IMR-90 (cell line): ENCODE results near the gene STPG1. TPM values are rescaled to one million over a fixed set of nuclear protein-coding genes. Genes with fewer than 3 reads are reported as not detected.

Experiments
- ATAC-seq: fragments of 200-7000 bp; cut with Tn5 transposase; 2 replicates; pipeline ENCODE4 v1.9.1; 2020; ENCODE audit warnings: low read depth, mild to moderate bottlenecking, moderate library complexity
- BruUV-seq: library from RNA; stranded (reverse); fragments of 400-500 nt; replicated peaks from 2 replicates; lab custom pipeline; 2021; lab: Mats Ljungman, UMichigan
- CTCF ChIA-PET: fragments of 300-600 bp; formaldehyde crosslinking; extraction: SDS; loops from one replicate; lab custom pipeline; 2021; ENCODE audit warnings: antibody characterized with exemption; lab: Yijun Ruan, JAX
- POLR2A ChIA-PET: fragments of 300-600 bp; sonication (Branson Sonifier 250); formaldehyde crosslinking; loops from one replicate; lab custom pipeline; 2022; ENCODE audit warnings: antibody characterized with exemption; ENCODE audit not compliant: unreplicated experiment; lab: Charles Lee
- DNase-seq: peaks from one replicate; pipeline ENCODE4 v3.0.0; 2013
- H2AFZ ChIP-seq: replicated peaks from 2 replicates; pipeline ENCODE3; 2013; ENCODE audit warnings: low read length, mild to moderate bottlenecking; ENCODE audit not compliant: poor library complexity
- H2AK5ac ChIP-seq: 2 replicates; pipeline ENCODE4 v1.6.1; 2013; ENCODE audit warnings: low read depth, low read length, inconsistent platforms
- H2AK9ac ChIP-seq: replicated peaks from 2 replicates; pipeline ENCODE3; 2013; ENCODE audit warnings: mild to moderate bottlenecking, low read depth, low read length, moderate library complexity; ENCODE audit not compliant: poor library complexity
- H2BK120ac ChIP-seq: 2 replicates; pipeline ENCODE4 v1.6.1; 2013; ENCODE audit warnings: low read depth, low read length, inconsistent platforms
- H2BK15ac ChIP-seq: 3 replicates; pipeline ENCODE4 v1.6.1; 2013; ENCODE audit warnings: low read depth, low read length, inconsistent platforms
- H2BK20ac ChIP-seq: 2 replicates; pipeline ENCODE4 v1.6.1; 2013; ENCODE audit warnings: low read depth, mild to moderate bottlenecking, inconsistent platforms, low read length, moderate library complexity
- H2BK5ac ChIP-seq: 2 replicates; pipeline ENCODE4 v1.6.1; 2013; ENCODE audit warnings: mild to moderate bottlenecking, low read depth, low read length, inconsistent platforms; ENCODE audit not compliant: poor library complexity, severe bottlenecking
- H3K14ac ChIP-seq: replicated peaks from 2 replicates; pipeline ENCODE4 v1.6.1; 2013; ENCODE audit warnings: low read depth, low read length, inconsistent platforms
- H3K18ac ChIP-seq: 2 replicates; pipeline ENCODE4 v1.6.1; 2013; ENCODE audit warnings: low read depth, low read length, control low read depth
- H3K23ac ChIP-seq: 2 replicates; pipeline ENCODE4 v1.6.1; 2013; ENCODE audit warnings: low read depth, low read length, inconsistent platforms
- H3K27ac ChIP-seq: 2 replicates; pipeline ENCODE4 v1.5.1; 2013; ENCODE audit warnings: mild to moderate bottlenecking, control low read depth, low read length; ENCODE audit not compliant: insufficient read depth
- H3K27me3 ChIP-seq: 2 replicates; pipeline ENCODE4 v1.6.1; 2013; ENCODE audit warnings: low read length; ENCODE audit not compliant: control insufficient read depth, insufficient read depth
- H3K36me3 ChIP-seq: 2 replicates; pipeline ENCODE4 v1.6.1; 2013; ENCODE audit warnings: low read length, mixed read lengths; ENCODE audit not compliant: control insufficient read depth, insufficient read depth
- H3K4ac ChIP-seq: 2 replicates; pipeline ENCODE4 v1.6.1; 2013; ENCODE audit warnings: low read depth, low read length, inconsistent platforms
- H3K4me1 ChIP-seq: 2 replicates; pipeline ENCODE4 v1.6.1; 2013; ENCODE audit warnings: low read length, mixed read lengths; ENCODE audit not compliant: control insufficient read depth, insufficient read depth
- H3K4me2 ChIP-seq: 2 replicates; pipeline ENCODE4 v1.6.1; 2013; ENCODE audit warnings: low read depth, mild to moderate bottlenecking, control low read depth, low read length, moderate library complexity
- H3K4me3 ChIP-seq: 2 replicates; pipeline ENCODE4 v1.5.1; 2013; ENCODE audit warnings: low read depth, mild to moderate bottlenecking, control low read depth, low read length, moderate library complexity; ENCODE audit not compliant: insufficient read depth
- H3K56ac ChIP-seq: 2 replicates; pipeline ENCODE4 v1.6.1; 2013; ENCODE audit warnings: low read length, inconsistent platforms; ENCODE audit not compliant: insufficient read depth; ENCODE audit errors: extremely low read depth
- H3K79me1 ChIP-seq, 2 experiments: 2 replicates each; pipeline ENCODE4 v1.6.1; 2013; ENCODE audit warnings: low read length in 2 of 2, inconsistent platforms in 1 of 2, low read depth in 1 of 2
- H3K9ac ChIP-seq: 2 replicates; pipeline ENCODE4 v1.6.1; 2013; ENCODE audit warnings: low read depth, low read length, control low read depth
- H3K9me1 ChIP-seq: 2 replicates; pipeline ENCODE4 v1.6.1; 2013; ENCODE audit warnings: low read length, inconsistent platforms; ENCODE audit not compliant: insufficient read depth
- H3K9me3 ChIP-seq: 2 replicates; pipeline ENCODE4 v1.6.1; 2013; ENCODE audit warnings: low read length; ENCODE audit not compliant: control insufficient read depth, insufficient read depth
- H4K20me1 ChIP-seq: 2 replicates; pipeline ENCODE4 v1.6.1; 2013; ENCODE audit warnings: low read length, inconsistent platforms; ENCODE audit not compliant: insufficient read depth
- H4K5ac ChIP-seq: 2 replicates; pipeline ENCODE4 v1.6.1; 2013; ENCODE audit warnings: mild to moderate bottlenecking, low read depth, low read length, control low read depth
- H4K8ac ChIP-seq, 2 experiments: 2 replicates each; pipeline ENCODE4 v1.6.1; 2013; ENCODE audit warnings: low read depth in 2 of 2, low read length in 2 of 2, control low read depth in 1 of 2, inconsistent platforms in 1 of 2
- H4K91ac ChIP-seq: 2 replicates; pipeline ENCODE4 v1.6.1; 2013; ENCODE audit warnings: low read depth, low read length, inconsistent platforms; ENCODE audit not compliant: insufficient read depth
- BHLHE40 ChIP-seq: fragments of 150-350 bp; IDR thresholded peaks from 2 replicates; pipeline ENCODE4 v1.6.1; 2016; ENCODE audit warnings: mild to moderate bottlenecking, low read depth, low read length
- CHD1 ChIP-seq: IDR thresholded peaks from 2 replicates; pipeline ENCODE4 v1.6.1; 2012; ENCODE audit warnings: low read depth, low read length, improper control_type of control experiment
- CTCF ChIP-seq: conservative IDR thresholded peaks from 2 replicates; pipeline ENCODE4 v1.5.1; 2012; ENCODE audit warnings: mild to moderate bottlenecking, low read depth, low read length, improper control_type of control experiment
- ELK1 ChIP-seq: fragments of 150-350 bp; IDR thresholded peaks from 2 replicates; pipeline ENCODE4 v1.6.1; 2016; ENCODE audit warnings: low read depth, mild to moderate bottlenecking, low read length, moderate library complexity, borderline replicate concordance
- FOS ChIP-seq: fragments of 150-350 bp; IDR thresholded peaks from 2 replicates; pipeline ENCODE4 v1.6.1; 2016; ENCODE audit warnings: low read depth, low read length
- MAFK ChIP-seq: IDR thresholded peaks from 2 replicates; pipeline ENCODE4 v1.6.1; 2012; ENCODE audit warnings: low read depth, low read length, improper control_type of control experiment
- MAZ ChIP-seq: IDR thresholded peaks from 2 replicates; pipeline ENCODE4 v1.6.1; 2012; ENCODE audit warnings: low read depth, mild to moderate bottlenecking, low read length, improper control_type of control experiment, moderate library complexity, borderline replicate concordance
- MXI1 ChIP-seq: IDR thresholded peaks from 2 replicates; pipeline ENCODE4 v1.6.1; 2012; ENCODE audit warnings: low read depth, mild to moderate bottlenecking, low read length, moderate library complexity, borderline replicate concordance
- NFE2L2 ChIP-seq: fragments of 150-350 bp; IDR thresholded peaks from 2 replicates; pipeline ENCODE4 v1.6.1; 2016; ENCODE audit warnings: low read depth, mild to moderate bottlenecking, low read length
- POLR2A ChIP-seq: IDR thresholded peaks from 2 replicates; pipeline ENCODE4 v1.6.1; 2012; ENCODE audit warnings: mild to moderate bottlenecking, low read depth, low read length
- RAD21 ChIP-seq: IDR thresholded peaks from 2 replicates; pipeline ENCODE4 v1.6.1; 2012; ENCODE audit warnings: low read length, improper control_type of control experiment
- RCOR1 ChIP-seq: IDR thresholded peaks from 2 replicates; pipeline ENCODE4 v1.6.1; 2012; ENCODE audit warnings: mild to moderate bottlenecking, low read length, improper control_type of control experiment; ENCODE audit not compliant: insufficient replicate concordance
- RFX5 ChIP-seq: IDR thresholded peaks from 2 replicates; pipeline ENCODE4 v1.8.0; 2012; ENCODE audit warnings: low read depth, mild to moderate bottlenecking, low read length, moderate library complexity
- SMC3 ChIP-seq: fragments of 150-350 bp; IDR thresholded peaks from 2 replicates; pipeline ENCODE4 v1.6.1; 2016; ENCODE audit warnings: low read depth, mild to moderate bottlenecking, antibody characterized with exemption, low read length, moderate library complexity
- USF2 ChIP-seq: fragments of 150-350 bp; IDR thresholded peaks from 2 replicates; pipeline ENCODE4 v1.6.1; 2017; ENCODE audit warnings: mild to moderate bottlenecking, antibody characterized with exemption, low read length, low read depth
- WGBS, 2 experiments: methylation state at CpG; one replicate each; pipeline versions ENCODE4 v1.1.5 to v1.1.7; 2013; ENCODE audit warnings: missing lambda C conversion rate in 2 of 2; ENCODE audit not compliant: insufficient read length in 1 of 2; ENCODE audit errors: extremely low coverage in 2 of 2; 5-methylcytosine and 5-hydroxymethylcytosine counted together
- dilution Hi-C: fragments of 300-500 bp; cut with HindIII; formaldehyde crosslinking; loops from one replicate; pipeline ENCODE4 v1.14.3; 2018; ENCODE audit warnings: low sequenced_read_pairs; ENCODE audit not compliant: unreplicated experiment
- in situ Hi-C: fragments of 300-500 bp; cut with MboI; formaldehyde crosslinking; loops from 3 replicates; pipeline ENCODE4 v1.14.3; 2019; ENCODE audit warnings: low sequenced_read_pairs, inconsistent platforms, mixed read lengths
- intact Hi-C: fragments of 100-400 bp; cut with micrococcal nuclease; formaldehyde crosslinking; loops from 2 replicates; pipeline ENCODE4 v1.10.0; 2022
- polyA plus RNA-seq, 3 experiments: library from polyadenylated mRNA; depleted of rRNA; stranded (reverse); fragments of >200 nt; gene quantifications; 2 replicates each; pipeline ENCODE4 v1.2.3, GENCODE V29; 2012; ENCODE audit warnings: low replicate concordance in 1 of 3
- total RNA-seq: library from RNA; depleted of rRNA; stranded (reverse); fragments of >200 nt; gene quantifications from 2 replicates; pipeline ENCODE4 v1.2.3, GENCODE V29; 2012

STPG1 gene
- total and polyA plus RNA-seq, 2 of the 4 experiments (the other 2 are of a cell fraction), result 3.0 to 6.5 TPM

- no peak for ATAC-seq
- Histone ChIP-seq H2BK20ac (no peak overlapping the region), H3K23ac (no peak overlapping the region), H3K9me3 (no peaks in the 10 kb centered on the region), H4K91ac (no peak overlapping the region), H3K18ac (no peak overlapping the region), H3K4me2 (no peak overlapping the region), H3K14ac (no peak overlapping the region), H2AFZ (no peak overlapping the region), H3K4me1 (peaks cover 16% of the 10 kb centered on the region), H3K36me3 (no peaks in the 10 kb centered on the region), H3K27me3 (no peaks in the 10 kb centered on the region), H3K56ac (no peak overlapping the region), H4K8ac (no peak overlapping the region), H2BK5ac (no peak overlapping the region), H3K4me3 (no peak overlapping the region), H3K9me1 (peaks cover 20% of the 10 kb centered on the region), H2BK15ac (no peak overlapping the region), H3K27ac (no peak overlapping the region), H4K20me1 (peaks cover 4% of the 10 kb centered on the region; the same call in 1 of the 2 replicates), H2BK120ac (no peak overlapping the region), H3K79me1 (0 out of 4 replicates have a peak, but pooled peaks cover 0 to 9% of the 10 kb centered on the region in 2 experiments), H2AK9ac (no peak overlapping the region), H3K4ac (no peak overlapping the region), H4K5ac (no peak overlapping the region), H2AK5ac (0 out of 2 replicates have a peak overlapping the region, but pooled peaks have one; percentile 11), H3K9ac (no peak overlapping the region)
- in situ Hi-C loops (no loop called here), intact Hi-C loops (loop anchor here (10.0 kb wide), 1 partner anchor 86 kb away; no protein-coding TSS in a partner anchor), dilution Hi-C loops (no loop called here)
- ChIA-PET CTCF (interaction anchor here (0.7 to 1.5 kb wide), 4 partner anchors 10 to 182 kb away, joined by 3 to 6 read pairs (median 4); no protein-coding TSS in a partner anchor), POLR2A (no interaction called here)
- BruUV-seq, result no TSS peak
- no peak for DNase-seq
- no CpG with 5 or more reads among the region's 5 CpGs for WGBS, 2 experiments
- TF ChIP-seq RFX5 (no peak), ELK1 (no peak), MAZ (no peak), MAFK (no peak), USF2 (no peak), POLR2A (no peak), CTCF (no peak), MXI1 (no peak), BHLHE40 (no peak), FOS (no peak), SMC3 (no peak), CHD1 (no peak), RAD21 (no peak), NFE2L2 (no peak), RCOR1 (no peak)
Observed at GRCh38 chr1:24380508-24380907, 33.1 kb downstream of the STPG1 start.
